Right ventricle myocardium superior (tissue), 1 donor: ENCODE measurements around the gene CCDC179. TPM values are rescaled to one million over a fixed set of nuclear protein-coding genes. Genes with fewer than 3 reads are reported as not detected.

Source experiments
- ATAC-seq: fragments of 200-7000 bp; cut with Tn5 transposase; one replicate; pipeline ENCODE4 v1.9.1; 2020; ENCODE audit warnings: mild to moderate bottlenecking; ENCODE audit not compliant: poor library complexity
- DNase-seq: peaks from one replicate; pipeline ENCODE4 v3.0.0-alpha.2; 2020
- intact Hi-C: fragments of 100-400 bp; cut with DNase I; formaldehyde crosslinking; loops from one replicate; pipeline ENCODE4 v1.11.2; 2022
- total RNA-seq: library from RNA; stranded (reverse); fragmentation: NEBNext Ultra II Directional; extraction: Animal tissue kit (Norgen Biotek cat#: 25700); gene quantifications from one replicate; pipeline ENCODE4 v1.2.1, GENCODE V29; 2021
- donor health status: DM: no; HTN: yes; CAD: no; lungs with severe emphysema.

CCDC179 gene
- total RNA-seq, 1 donor from 2014 or later, result not detected

- DNase-seq (no peak), ATAC-seq (no peak)
- intact Hi-C loops, result no loop called here
Measured at GRCh38 chr11:22822203-22822602, 38.1 kb downstream of the CCDC179 start.

- intact Hi-C loops, result no loop called here
- no peak for DNase-seq
- ATAC-seq, result no peak
Measured at GRCh38 chr11:22809893-22810292, 50.4 kb downstream of the CCDC179 start.

GRCh38 chr11:22808571-22809197 is 51.6 kb downstream of the CCDC179 start:
- ATAC-seq, result no peak
- intact Hi-C loops, result no loop called here
- DNase-seq, result no peak

- intact Hi-C loops, result no loop called here
- peak; percentile 36 for ATAC-seq
- no peak for DNase-seq
Measured at GRCh38 chr11:22807855-22808570, 52.3 kb downstream of the CCDC179 start.

- intact Hi-C loops, result no loop called here
- no peak for ATAC-seq
- no peak for DNase-seq
Measured at GRCh38 chr11:22807391-22807790, 52.9 kb downstream of the CCDC179 start.

GRCh38 chr11:22802861-22803260 is 57.4 kb downstream of the CCDC179 start:
- no peak for DNase-seq
- ATAC-seq, result no peak
- intact Hi-C loops, result no loop called here

GRCh38 chr11:22800482-22800881 is 59.8 kb downstream of the CCDC179 start:
- intact Hi-C loops, result no loop called here
- DNase-seq (no peak), ATAC-seq (no peak)

- no peak for DNase-seq
- no peak for ATAC-seq
- intact Hi-C loops, result no loop called here
Measured at GRCh38 chr11:22798901-22799300, 61.4 kb downstream of the CCDC179 start.

- no peak for DNase-seq
- no peak for ATAC-seq
- intact Hi-C loops, result no loop called here
Measured at GRCh38 chr11:22797047-22797446, 63.2 kb downstream of the CCDC179 start.

Other genes with a start within 250 kb of the CCDC179 start
- 4.1 TPM for gene FANCF, start 234.7 kb downstream of the CCDC179 start, total RNA-seq
- 9.7 TPM for gene GAS2, start 193.9 kb downstream of the CCDC179 start, total RNA-seq
- 24.0 TPM for gene SVIP, start 30.7 kb downstream of the CCDC179 start, total RNA-seq